Measurements from ENCODE around the gene DGKD. TPM values are rescaled to one million over a fixed set of nuclear protein-coding genes. Genes with fewer than 3 reads are reported as not detected.

Gene DGKD
- total and polyA plus RNA-seq, 10 of the 15 experiments (the other 5 are each of a cell fraction or from before 2014, with no cell fraction given), result 2.7 to 81.9 (median 27.0) TPM

DNA sequence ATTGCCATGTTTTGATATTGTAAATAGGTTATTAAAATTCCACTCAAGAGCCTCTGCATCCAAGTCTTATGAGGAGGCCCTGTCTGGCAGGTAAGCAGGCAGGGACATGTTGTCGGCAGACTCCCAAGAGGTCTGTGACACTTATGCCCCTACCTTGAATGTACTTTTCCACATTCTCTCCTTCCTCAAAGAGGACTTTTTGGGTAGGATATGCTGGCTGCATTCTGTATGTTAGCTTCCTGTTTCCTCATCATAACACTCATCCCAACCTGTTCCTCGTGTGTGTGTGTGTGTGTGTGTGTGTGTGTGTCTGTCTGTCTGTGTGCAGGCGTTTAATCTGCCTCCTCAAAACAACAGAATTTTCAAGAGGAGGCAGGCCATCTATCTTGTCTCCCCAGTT lies 137.0 kb downstream of the DGKD start (continued):
- TF ChIP-seq HSF1 (IDR thresholded peaks at IDR 0.05; ENCODE audit: low read depth, low read length) (no peak), CREB1 (IDR thresholded peaks at IDR 0.05; ENCODE audit: low read depth) (no peak), RAD21 (IDR thresholded peaks at IDR 0.05; ENCODE audit: insufficient read depth, low read depth, low read length) (no peak), TARDBP (IDR thresholded peaks at IDR 0.05; ENCODE audit: borderline replicate concordance) (no peak), BMI1 (IDR thresholded peaks at IDR 0.05; ENCODE audit: borderline replicate concordance) (no peak), PAX5 (IDR thresholded peaks at IDR 0.05; ENCODE audit: borderline replicate concordance, low read depth, low read length) (no peak), MTA3 (IDR thresholded peaks at IDR 0.05; ENCODE audit: borderline replicate concordance, low read length) (no peak), ZNF207 (IDR thresholded peaks at IDR 0.05; ENCODE audit: borderline replicate concordance) (no peak), KLF5 (IDR thresholded peaks at IDR 0.05; ENCODE audit: partially characterized antibody) (no peak)
- TF ChIP-seq, protein P1, sequence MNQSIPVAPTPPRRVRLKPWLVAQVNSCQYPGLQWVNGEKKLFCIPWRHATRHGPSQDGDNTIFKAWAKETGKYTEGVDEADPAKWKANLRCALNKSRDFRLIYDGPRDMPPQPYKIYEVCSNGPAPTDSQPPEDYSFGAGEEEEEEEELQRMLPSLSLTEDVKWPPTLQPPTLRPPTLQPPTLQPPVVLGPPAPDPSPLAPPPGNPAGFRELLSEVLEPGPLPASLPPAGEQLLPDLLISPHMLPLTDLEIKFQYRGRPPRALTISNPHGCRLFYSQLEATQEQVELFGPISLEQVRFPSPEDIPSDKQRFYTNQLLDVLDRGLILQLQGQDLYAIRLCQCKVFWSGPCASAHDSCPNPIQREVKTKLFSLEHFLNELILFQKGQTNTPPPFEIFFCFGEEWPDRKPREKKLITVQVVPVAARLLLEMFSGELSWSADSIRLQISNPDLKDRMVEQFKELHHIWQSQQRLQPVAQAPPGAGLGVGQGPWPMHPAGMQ (IDR thresholded peaks at IDR 0.05; ENCODE audit: borderline replicate concordance), result no peak
- TF ChIP-seq, protein P2, sequence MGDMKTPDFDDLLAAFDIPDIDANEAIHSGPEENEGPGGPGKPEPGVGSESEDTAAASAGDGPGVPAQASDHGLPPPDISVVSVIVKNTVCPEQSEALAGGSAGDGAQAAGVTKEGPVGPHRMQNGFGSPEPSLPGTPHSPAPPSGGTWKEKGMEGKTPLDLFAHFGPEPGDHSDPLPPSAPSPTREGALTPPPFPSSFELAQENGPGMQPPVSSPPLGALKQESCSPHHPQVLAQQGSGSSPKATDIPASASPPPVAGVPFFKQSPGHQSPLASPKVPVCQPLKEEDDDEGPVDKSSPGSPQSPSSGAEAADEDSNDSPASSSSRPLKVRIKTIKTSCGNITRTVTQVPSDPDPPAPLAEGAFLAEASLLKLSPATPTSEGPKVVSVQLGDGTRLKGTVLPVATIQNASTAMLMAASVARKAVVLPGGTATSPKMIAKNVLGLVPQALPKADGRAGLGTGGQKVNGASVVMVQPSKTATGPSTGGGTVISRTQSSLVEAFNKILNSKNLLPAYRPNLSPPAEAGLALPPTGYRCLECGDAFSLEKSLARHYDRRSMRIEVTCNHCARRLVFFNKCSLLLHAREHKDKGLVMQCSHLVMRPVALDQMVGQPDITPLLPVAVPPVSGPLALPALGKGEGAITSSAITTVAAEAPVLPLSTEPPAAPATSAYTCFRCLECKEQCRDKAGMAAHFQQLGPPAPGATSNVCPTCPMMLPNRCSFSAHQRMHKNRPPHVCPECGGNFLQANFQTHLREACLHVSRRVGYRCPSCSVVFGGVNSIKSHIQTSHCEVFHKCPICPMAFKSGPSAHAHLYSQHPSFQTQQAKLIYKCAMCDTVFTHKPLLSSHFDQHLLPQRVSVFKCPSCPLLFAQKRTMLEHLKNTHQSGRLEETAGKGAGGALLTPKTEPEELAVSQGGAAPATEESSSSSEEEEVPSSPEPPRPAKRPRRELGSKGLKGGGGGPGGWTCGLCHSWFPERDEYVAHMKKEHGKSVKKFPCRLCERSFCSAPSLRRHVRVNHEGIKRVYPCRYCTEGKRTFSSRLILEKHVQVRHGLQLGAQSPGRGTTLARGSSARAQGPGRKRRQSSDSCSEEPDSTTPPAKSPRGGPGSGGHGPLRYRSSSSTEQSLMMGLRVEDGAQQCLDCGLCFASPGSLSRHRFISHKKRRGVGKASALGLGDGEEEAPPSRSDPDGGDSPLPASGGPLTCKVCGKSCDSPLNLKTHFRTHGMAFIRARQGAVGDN (IDR thresholded peaks at IDR 0.05), result no peak
